HCT116 (cell line): Measurements from ENCODE around the gene KIRREL3.

Experiments used
- CTCF ChIP-seq, 3 experiments: fragments of 200-600 bp in 1 of 3; sonication (generic) in 1 of 3; IDR thresholded peaks in 2 of 3; conservative IDR thresholded peaks in 1 of 3; 2 replicates each; pipeline ENCODE4 v1.5.1; 2012 to 2017; ENCODE audit warnings: low read depth in 2 of 3, low read length in 2 of 3, antibody characterized with exemption in 1 of 3, borderline replicate concordance in 1 of 3, control low read depth in 1 of 3, mild to moderate bottlenecking in 1 of 3, mixed read lengths in 1 of 3, mixed run types in 1 of 3, moderate library complexity in 1 of 3; ENCODE audit not compliant: insufficient read depth in 1 of 3
- EGR1 ChIP-seq: IDR thresholded peaks from 2 replicates; pipeline ENCODE4 v1.6.1; 2012; ENCODE audit warnings: low read depth
- EZH2phosphoT487 ChIP-seq: fragments of 200-600 bp; IDR thresholded peaks from 2 replicates; pipeline ENCODE4 v1.6.1; 2018; ENCODE audit warnings: antibody characterized with exemption, borderline replicate concordance
- POLR2AphosphoS5 ChIP-seq: IDR thresholded peaks from 2 replicates; pipeline ENCODE4 v1.6.1; 2011; ENCODE audit warnings: mild to moderate bottlenecking, low read depth, low read length, moderate library complexity
- RAD21 ChIP-seq: IDR thresholded peaks from 2 replicates; pipeline ENCODE4 v1.6.1; 2012; ENCODE audit warnings: low read depth, mild to moderate bottlenecking
- SRF ChIP-seq: IDR thresholded peaks from 2 replicates; pipeline ENCODE4 v1.6.1; 2012; ENCODE audit warnings: low read depth

DNA sequence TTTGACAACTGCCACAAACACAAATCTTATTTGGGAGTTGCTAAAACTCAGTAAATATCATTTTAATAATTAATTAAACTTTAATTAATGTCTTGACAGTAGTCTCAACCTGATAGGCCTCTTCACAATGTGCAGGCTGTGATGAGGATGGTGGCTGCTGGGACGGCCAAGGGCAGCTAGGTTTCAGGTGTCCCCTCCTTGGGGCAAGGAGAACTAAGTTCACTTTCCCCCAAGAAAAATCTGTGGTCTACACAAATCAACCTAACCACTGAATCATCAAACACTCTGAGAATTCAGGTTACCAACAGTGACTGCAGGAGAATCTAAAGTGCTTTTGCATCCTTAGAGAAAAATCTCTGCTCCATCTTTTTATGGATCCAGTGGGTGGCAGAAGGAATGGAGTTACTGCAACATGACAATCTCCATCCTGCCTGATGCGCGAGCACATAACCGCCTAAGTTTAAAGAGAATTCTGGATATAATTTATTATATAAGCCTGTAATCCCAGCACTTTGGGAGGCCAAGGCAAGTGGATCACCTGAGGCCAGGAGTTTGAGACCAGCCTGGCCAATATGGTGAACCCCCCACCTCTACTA lies 289.7 kb downstream of the KIRREL3 start:
- TF ChIP-seq SRF (no peak), EGR1 (no peak), CTCF (IDR thresholded peaks at IDR 0.05 in 2 of 3, conservative IDR thresholded peaks at IDR 0.05 in 1 of 3; ENCODE audit: borderline replicate concordance in 1 of 3, insufficient read depth in 1 of 3, low read depth in 2 of 3, low read length in 2 of 3) (no peak), POLR2AphosphoS5 (no peak), RAD21 (no peak), EZH2phosphoT487 (no peak)
